ENCODE measurements around the gene CPSF4L. TPM values are rescaled to one million over a fixed set of nuclear protein-coding genes. Genes with fewer than 3 reads are reported as not detected.
A peak's percentile ranks its signal among the peaks of the same experiment; 100 is the strongest.

The CPSF4L gene
- total and polyA plus RNA-seq, 12 donors, result not detected

DNA sequence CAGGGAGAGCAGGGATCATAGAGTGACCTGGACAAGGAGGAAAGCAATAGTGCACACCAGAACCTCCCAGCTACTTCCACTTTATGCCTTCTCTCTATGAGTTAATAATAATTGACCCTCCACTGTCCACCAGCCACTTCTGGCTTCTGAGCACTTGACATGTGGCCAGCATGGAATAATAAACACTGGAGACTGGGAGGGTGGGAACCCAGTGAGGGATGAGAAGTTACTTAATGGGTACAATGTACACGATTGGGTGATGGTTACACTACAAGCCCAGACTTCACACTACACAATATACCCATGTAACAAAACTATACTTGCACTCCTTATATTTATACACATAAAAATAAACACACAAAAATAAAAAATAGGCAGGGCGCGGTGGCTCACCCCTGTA lies 38.7 kb upstream of the CPSF4L start:
- Histone ChIP-seq H3K4me3 (no peak overlapping the region), H3K27ac (peak overlapping the region in 3 of 5 donors; percentile 24 to 63 (median 47)), H3K27me3 (no peaks in the 10 kb centered on the region), H3K36me3 (replicated peaks in 1 of 2) (no peaks in the 10 kb centered on the region), H3K9me3 (replicated peaks in 1 of 3) (no peaks in the 10 kb centered on the region), H3K4me1 (replicated peaks in 1 of 2) (peaks cover 40 to 71% of the 10 kb centered on the region in 2 donors)
- TF ChIP-seq, protein P1, sequence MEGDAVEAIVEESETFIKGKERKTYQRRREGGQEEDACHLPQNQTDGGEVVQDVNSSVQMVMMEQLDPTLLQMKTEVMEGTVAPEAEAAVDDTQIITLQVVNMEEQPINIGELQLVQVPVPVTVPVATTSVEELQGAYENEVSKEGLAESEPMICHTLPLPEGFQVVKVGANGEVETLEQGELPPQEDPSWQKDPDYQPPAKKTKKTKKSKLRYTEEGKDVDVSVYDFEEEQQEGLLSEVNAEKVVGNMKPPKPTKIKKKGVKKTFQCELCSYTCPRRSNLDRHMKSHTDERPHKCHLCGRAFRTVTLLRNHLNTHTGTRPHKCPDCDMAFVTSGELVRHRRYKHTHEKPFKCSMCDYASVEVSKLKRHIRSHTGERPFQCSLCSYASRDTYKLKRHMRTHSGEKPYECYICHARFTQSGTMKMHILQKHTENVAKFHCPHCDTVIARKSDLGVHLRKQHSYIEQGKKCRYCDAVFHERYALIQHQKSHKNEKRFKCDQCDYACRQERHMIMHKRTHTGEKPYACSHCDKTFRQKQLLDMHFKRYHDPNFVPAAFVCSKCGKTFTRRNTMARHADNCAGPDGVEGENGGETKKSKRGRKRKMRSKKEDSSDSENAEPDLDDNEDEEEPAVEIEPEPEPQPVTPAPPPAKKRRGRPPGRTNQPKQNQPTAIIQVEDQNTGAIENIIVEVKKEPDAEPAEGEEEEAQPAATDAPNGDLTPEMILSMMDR (IDR thresholded peaks at IDR 0.05), result no peak
- no peak for TF ChIP-seq POLR2A (IDR thresholded peaks at IDR 0.05)
- 82 to 91% (median 86%) methylated on average over 3 of the region's 3 CpGs for WGBS, 4 donors
- DNase-seq, result no peak
- intact Hi-C loops (cut with DNase I), result no loop called here

- no peaks in the 10 kb centered on the region for H3K9me3 ChIP-seq (replicated peaks in 1 of 3)
Observed at GRCh38 chr17:73297934-73298861, 36.5 kb upstream of the CPSF4L start.

DNA sequence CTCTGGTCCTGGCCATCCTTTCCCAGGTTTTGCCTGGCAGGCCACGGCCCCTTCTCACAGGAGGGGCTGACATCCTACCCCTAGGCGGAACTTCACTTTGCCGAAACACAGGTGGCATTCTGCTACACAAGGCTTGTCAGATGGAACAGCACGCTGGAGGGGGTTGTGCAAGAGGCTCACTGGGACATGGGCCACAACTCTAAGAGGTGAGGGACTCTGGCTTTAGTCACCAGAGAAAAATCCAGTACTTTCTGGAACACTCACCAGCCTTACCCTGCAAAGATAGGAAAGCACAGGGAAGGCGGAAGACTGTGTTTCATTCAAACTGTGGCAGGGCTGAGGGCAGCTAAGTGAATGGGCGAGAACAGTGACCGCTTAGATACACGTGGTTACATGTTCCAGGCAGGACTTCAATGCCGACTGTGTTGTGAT lies 31.8 kb upstream of the CPSF4L start:
- peak overlapping the region; percentile 88 to 96 (median 89) for H3K27ac ChIP-seq
- peak; percentile 85 to 93 (median 91) for DNase-seq
- peak in 1 of 2 donors; percentile 48 for TF ChIP-seq POLR2A (IDR thresholded peaks at IDR 0.05)
- TF ChIP-seq, protein P1 (IDR thresholded peaks at IDR 0.05), result no peak
- H3K4me3 ChIP-seq, result no peak overlapping the region
- WGBS, 4 donors, result 25 to 44% (median 31%) methylated on average over 8 to 9 of the region's 9 CpGs
- H3K4me1 ChIP-seq (replicated peaks in 1 of 2), result peaks cover 62 to 81% of the 10 kb centered on the region in 2 donors
- no peaks in the 10 kb centered on the region for H3K36me3 ChIP-seq (replicated peaks in 1 of 2)
- no peaks in the 10 kb centered on the region for H3K27me3 ChIP-seq
- no peaks in the 10 kb centered on the region for H3K9me3 ChIP-seq (replicated peaks in 1 of 3)
- intact Hi-C loops (cut with DNase I), result no loop called here

More at GRCh38 chr17:73297934-73298861, 36.5 kb upstream of the CPSF4L start:
- intact Hi-C loops (cut with DNase I), result no loop called here
- Histone ChIP-seq H3K27me3 (no peaks in the 10 kb centered on the region), H3K4me3 (no peak overlapping the region), H3K4me1 (replicated peaks in 1 of 2) (peaks cover 30 to 71% of the 10 kb centered on the region in 2 donors), H3K36me3 (replicated peaks in 1 of 2) (no peaks in the 10 kb centered on the region), H3K27ac (peak overlapping the region in 3 of 5 donors; percentile 55 to 73 (median 61))
- no peak for DNase-seq
- TF ChIP-seq, protein P1 (IDR thresholded peaks at IDR 0.05), result no peak
- TF ChIP-seq POLR2A (IDR thresholded peaks at IDR 0.05), result no peak
- 43 to 57% (median 50%) methylated on average over 12 to 15 of the region's 15 CpGs for WGBS, 4 donors

DNA sequence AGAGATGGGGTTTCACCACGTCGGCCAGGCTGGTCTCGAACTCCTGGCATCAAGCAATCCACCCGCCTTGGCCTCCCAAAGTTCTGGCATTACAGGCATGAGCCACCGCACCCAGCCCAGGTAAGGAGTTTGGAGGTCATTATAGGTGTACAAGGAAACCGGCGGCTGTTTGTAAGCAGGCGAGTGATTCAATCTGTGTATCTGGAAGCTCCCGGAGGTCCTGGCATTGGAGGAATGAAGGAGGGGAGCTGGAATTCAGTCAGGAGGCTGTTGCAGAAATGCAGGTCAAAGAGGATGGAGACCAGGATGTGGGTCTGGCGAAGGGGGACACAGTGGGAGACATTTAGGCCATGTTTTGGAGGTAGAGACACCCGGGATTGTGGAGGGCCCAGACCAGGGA lies 31.4 kb upstream of the CPSF4L start:
- WGBS, 4 donors, result 39 to 67% (median 55%) methylated on average over 7 to 11 of the region's 11 CpGs
- Histone ChIP-seq H3K27me3 (no peaks in the 10 kb centered on the region), H3K27ac (peak overlapping the region; percentile 88 to 96 (median 89)), H3K4me1 (replicated peaks in 1 of 2) (peaks cover 59 to 81% of the 10 kb centered on the region in 2 donors), H3K4me3 (no peak overlapping the region), H3K9me3 (replicated peaks in 1 of 3) (no peaks in the 10 kb centered on the region), H3K36me3 (replicated peaks in 1 of 2) (no peaks in the 10 kb centered on the region)
- TF ChIP-seq POLR2A (IDR thresholded peaks at IDR 0.05), result no peak
- TF ChIP-seq, protein P1 (IDR thresholded peaks at IDR 0.05), result no peak
- no peak for DNase-seq
- intact Hi-C loops (cut with DNase I), result no loop called here

Data from adrenal gland (tissue), 12 donors.